ENCODE data around the gene SERP2. TPM values are rescaled to one million over a fixed set of nuclear protein-coding genes. Genes with fewer than 3 reads are reported as not detected.

Gene SERP2
- total and polyA plus RNA-seq, 2 of the 8 experiments (the other 6 are each of a cell fraction or from before 2014, with no cell fraction given), result 2.0 to 2.3 TPM

DNA sequence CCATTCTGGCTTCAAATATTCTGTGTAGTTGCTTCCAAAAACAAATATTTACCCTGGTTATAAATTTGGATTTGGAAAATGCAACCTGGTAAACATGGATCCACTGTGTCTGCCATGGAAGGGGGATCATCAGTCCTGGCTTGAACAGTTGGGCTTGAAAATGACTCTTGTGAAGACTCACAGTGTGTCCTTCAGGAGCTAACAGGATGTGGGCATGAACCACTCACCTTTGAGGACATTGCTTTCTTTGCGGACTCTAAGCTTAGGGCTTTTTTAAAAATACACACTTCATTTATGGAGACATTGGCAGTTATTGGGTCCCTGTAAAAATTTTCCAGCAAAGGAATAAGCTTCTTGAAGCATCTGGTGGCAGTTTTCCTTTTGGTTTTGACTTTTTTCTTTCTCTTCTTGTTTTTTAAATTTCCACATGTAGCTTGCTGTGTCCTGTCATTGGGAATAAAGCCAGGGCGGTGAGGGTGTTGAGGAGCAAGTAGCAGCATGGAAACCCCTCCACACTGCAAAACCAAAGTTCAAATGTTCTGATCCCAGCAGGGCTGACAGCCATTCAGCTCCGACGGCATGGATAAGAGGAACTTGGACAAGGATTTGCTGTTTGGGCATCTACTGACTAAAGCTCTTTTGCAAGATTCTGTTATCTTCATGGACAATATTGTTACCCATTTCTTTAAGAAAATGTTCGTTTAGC, 39.5 kb upstream of the SERP2 start (continued):
- TF ChIP-seq, protein P1, sequence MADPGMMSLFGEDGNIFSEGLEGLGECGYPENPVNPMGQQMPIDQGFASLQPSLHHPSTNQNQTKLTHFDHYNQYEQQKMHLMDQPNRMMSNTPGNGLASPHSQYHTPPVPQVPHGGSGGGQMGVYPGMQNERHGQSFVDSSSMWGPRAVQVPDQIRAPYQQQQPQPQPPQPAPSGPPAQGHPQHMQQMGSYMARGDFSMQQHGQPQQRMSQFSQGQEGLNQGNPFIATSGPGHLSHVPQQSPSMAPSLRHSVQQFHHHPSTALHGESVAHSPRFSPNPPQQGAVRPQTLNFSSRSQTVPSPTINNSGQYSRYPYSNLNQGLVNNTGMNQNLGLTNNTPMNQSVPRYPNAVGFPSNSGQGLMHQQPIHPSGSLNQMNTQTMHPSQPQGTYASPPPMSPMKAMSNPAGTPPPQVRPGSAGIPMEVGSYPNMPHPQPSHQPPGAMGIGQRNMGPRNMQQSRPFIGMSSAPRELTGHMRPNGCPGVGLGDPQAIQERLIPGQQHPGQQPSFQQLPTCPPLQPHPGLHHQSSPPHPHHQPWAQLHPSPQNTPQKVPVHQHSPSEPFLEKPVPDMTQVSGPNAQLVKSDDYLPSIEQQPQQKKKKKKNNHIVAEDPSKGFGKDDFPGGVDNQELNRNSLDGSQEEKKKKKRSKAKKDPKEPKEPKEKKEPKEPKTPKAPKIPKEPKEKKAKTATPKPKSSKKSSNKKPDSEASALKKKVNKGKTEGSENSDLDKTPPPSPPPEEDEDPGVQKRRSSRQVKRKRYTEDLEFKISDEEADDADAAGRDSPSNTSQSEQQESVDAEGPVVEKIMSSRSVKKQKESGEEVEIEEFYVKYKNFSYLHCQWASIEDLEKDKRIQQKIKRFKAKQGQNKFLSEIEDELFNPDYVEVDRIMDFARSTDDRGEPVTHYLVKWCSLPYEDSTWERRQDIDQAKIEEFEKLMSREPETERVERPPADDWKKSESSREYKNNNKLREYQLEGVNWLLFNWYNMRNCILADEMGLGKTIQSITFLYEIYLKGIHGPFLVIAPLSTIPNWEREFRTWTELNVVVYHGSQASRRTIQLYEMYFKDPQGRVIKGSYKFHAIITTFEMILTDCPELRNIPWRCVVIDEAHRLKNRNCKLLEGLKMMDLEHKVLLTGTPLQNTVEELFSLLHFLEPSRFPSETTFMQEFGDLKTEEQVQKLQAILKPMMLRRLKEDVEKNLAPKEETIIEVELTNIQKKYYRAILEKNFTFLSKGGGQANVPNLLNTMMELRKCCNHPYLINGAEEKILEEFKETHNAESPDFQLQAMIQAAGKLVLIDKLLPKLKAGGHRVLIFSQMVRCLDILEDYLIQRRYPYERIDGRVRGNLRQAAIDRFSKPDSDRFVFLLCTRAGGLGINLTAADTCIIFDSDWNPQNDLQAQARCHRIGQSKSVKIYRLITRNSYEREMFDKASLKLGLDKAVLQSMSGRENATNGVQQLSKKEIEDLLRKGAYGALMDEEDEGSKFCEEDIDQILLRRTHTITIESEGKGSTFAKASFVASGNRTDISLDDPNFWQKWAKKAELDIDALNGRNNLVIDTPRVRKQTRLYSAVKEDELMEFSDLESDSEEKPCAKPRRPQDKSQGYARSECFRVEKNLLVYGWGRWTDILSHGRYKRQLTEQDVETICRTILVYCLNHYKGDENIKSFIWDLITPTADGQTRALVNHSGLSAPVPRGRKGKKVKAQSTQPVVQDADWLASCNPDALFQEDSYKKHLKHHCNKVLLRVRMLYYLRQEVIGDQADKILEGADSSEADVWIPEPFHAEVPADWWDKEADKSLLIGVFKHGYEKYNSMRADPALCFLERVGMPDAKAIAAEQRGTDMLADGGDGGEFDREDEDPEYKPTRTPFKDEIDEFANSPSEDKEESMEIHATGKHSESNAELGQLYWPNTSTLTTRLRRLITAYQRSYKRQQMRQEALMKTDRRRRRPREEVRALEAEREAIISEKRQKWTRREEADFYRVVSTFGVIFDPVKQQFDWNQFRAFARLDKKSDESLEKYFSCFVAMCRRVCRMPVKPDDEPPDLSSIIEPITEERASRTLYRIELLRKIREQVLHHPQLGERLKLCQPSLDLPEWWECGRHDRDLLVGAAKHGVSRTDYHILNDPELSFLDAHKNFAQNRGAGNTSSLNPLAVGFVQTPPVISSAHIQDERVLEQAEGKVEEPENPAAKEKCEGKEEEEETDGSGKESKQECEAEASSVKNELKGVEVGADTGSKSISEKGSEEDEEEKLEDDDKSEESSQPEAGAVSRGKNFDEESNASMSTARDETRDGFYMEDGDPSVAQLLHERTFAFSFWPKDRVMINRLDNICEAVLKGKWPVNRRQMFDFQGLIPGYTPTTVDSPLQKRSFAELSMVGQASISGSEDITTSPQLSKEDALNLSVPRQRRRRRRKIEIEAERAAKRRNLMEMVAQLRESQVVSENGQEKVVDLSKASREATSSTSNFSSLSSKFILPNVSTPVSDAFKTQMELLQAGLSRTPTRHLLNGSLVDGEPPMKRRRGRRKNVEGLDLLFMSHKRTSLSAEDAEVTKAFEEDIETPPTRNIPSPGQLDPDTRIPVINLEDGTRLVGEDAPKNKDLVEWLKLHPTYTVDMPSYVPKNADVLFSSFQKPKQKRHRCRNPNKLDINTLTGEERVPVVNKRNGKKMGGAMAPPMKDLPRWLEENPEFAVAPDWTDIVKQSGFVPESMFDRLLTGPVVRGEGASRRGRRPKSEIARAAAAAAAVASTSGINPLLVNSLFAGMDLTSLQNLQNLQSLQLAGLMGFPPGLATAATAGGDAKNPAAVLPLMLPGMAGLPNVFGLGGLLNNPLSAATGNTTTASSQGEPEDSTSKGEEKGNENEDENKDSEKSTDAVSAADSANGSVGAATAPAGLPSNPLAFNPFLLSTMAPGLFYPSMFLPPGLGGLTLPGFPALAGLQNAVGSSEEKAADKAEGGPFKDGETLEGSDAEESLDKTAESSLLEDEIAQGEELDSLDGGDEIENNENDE (IDR thresholded peaks at IDR 0.05; ENCODE audit: insufficient replicate concordance, low read length), result no peak
- TF ChIP-seq CHD1 (IDR thresholded peaks at IDR 0.05; ENCODE audit: low read depth, low read length) (no peak), EZH2 (IDR thresholded peaks at IDR 0.05; ENCODE audit: low read depth, low read length, severe bottlenecking) (no peak), SIN3A (conservative IDR thresholded peaks at IDR 0.05 in 1 of 2, IDR thresholded peaks at IDR 0.05 in 1 of 2; ENCODE audit: low read depth in 1 of 2, low read length in 2 of 2) (no peak), SUZ12 (IDR thresholded peaks at IDR 0.05; ENCODE audit: low read length) (no peak)
- TF ChIP-seq, protein P2, sequence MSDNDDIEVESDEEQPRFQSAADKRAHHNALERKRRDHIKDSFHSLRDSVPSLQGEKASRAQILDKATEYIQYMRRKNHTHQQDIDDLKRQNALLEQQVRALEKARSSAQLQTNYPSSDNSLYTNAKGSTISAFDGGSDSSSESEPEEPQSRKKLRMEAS (IDR thresholded peaks at IDR 0.05), result no peak
